Tibial nerve (tissue), 4 donors: ENCODE data around the gene PACSIN1. TPM values are rescaled to one million over a fixed set of nuclear protein-coding genes. Genes with fewer than 3 reads are reported as not detected.

Experiments
- DNase-seq, 2 donors: peaks; one replicate each; pipeline ENCODE4 v3.0.0-alpha.2; 2019; ENCODE audit warnings: low spot score in 2 of 2
- H3K27ac ChIP-seq, 4 donors: fragments of 200-600 bp; sonication (generic) in 3 of 4; one replicate each; pipeline ENCODE4 v1.5.1; 2017 to 2019; ENCODE audit warnings: mild to moderate bottlenecking in 1 of 4
- H3K27me3 ChIP-seq, 2 donors: fragments of 200-600 bp; sonication (generic) in 1 of 2; one replicate each; pipeline versions ENCODE4 v1.5.1 to v1.6.0; 2017 to 2019
- H3K36me3 ChIP-seq, 3 donors: fragments of 200-600 bp; sonication (generic); one replicate each; pipeline ENCODE4 v1.5.1; 2018 to 2019
- H3K4me1 ChIP-seq, 4 donors: fragments of 200-600 bp; sonication (generic) in 3 of 4; one replicate each; pipeline ENCODE4 v1.5.1; 2017 to 2019
- H3K4me3 ChIP-seq, 4 donors: fragments of 200-600 bp; sonication (generic) in 3 of 4; one replicate each; pipeline ENCODE4 v1.5.1; 2017 to 2019; ENCODE audit warnings: mild to moderate bottlenecking in 1 of 4, moderate library complexity in 1 of 4
- H3K9me3 ChIP-seq, 4 donors: fragments of 200-600 bp; sonication (generic) in 3 of 4; one replicate each; pipeline ENCODE4 v1.5.1; 2017 to 2019
- EP300 ChIP-seq, 2 donors: sonication (generic); formaldehyde crosslinking; IDR thresholded peaks; one replicate each; pipeline ENCODE4 v1.6.1; 2017; ENCODE audit warnings: antibody characterized with exemption in 2 of 2, mild to moderate bottlenecking in 1 of 2
- POLR2A ChIP-seq, 2 donors: fragments of 450-650 bp; IDR thresholded peaks; one replicate each; pipeline ENCODE4 v1.6.1; 2017; ENCODE audit warnings: antibody characterized with exemption in 2 of 2, mild to moderate bottlenecking in 2 of 2, moderate library complexity in 2 of 2
- WGBS, 2 donors: methylation state at CpG; one replicate each; pipeline ENCODE4 v1.1.5; 2018; 5-methylcytosine and 5-hydroxymethylcytosine counted together
- total RNA-seq, 4 donors: library from RNA; depleted of rRNA; stranded (reverse); fragments of >200 nt; gene quantifications; one replicate each; pipeline ENCODE4 v1.1.0, GENCODE V29; 2016
- TF ChIP-seq, protein P1 (sequence below), 5 experiments: fragments of 200-600 bp in 3 of 5; fragments of 450-650 bp in 2 of 5; sonication (generic) in 3 of 5; IDR thresholded peaks; one replicate each; pipeline ENCODE4 v1.5.1; 2016 to 2019; ENCODE audit warnings: antibody characterized with exemption in 5 of 5, mild to moderate bottlenecking in 3 of 5, moderate library complexity in 2 of 5

The PACSIN1 gene
- total RNA-seq, 4 donors from 2014 or later = 0.30 to 2.6 (median 0.42) TPM; not detected in 1

DNA sequence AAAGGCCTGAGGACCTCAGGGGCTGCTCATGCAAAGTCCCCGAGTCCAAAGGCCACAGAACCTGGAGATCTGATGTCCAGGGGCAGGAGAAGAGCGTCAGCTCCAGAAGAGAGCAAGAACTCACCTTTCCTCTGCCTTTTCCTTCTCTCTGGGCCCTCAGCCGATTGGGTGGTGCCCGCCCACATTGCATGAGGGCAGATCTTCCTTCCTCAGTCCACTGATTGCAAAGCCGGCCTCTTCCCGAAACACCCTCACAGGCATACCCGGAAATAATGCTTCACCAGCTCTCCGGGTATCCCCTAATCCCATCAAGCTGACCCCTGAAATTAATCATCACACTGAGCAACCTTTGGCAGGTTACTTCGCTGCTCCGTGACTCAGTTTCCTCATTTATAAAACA lies 56.9 kb downstream of the PACSIN1 start:
- H3K9me3 ChIP-seq = no peaks in the 10 kb centered on the region
- H3K4me3 ChIP-seq = no peak overlapping the region
- WGBS, 2 donors = 80% methylated on average over 9 to 10 of the region's 10 CpGs
- no peak overlapping the region for H3K27ac ChIP-seq
- peaks cover 0 to 15% (median 2%) of the 10 kb centered on the region in 4 donors for H3K4me1 ChIP-seq
- DNase-seq = no peak
- no peaks in the 10 kb centered on the region for H3K27me3 ChIP-seq
- TF ChIP-seq POLR2A (IDR thresholded peaks at IDR 0.05) (no peak), EP300 (IDR thresholded peaks at IDR 0.05) (no peak)
- TF ChIP-seq, protein P1, sequence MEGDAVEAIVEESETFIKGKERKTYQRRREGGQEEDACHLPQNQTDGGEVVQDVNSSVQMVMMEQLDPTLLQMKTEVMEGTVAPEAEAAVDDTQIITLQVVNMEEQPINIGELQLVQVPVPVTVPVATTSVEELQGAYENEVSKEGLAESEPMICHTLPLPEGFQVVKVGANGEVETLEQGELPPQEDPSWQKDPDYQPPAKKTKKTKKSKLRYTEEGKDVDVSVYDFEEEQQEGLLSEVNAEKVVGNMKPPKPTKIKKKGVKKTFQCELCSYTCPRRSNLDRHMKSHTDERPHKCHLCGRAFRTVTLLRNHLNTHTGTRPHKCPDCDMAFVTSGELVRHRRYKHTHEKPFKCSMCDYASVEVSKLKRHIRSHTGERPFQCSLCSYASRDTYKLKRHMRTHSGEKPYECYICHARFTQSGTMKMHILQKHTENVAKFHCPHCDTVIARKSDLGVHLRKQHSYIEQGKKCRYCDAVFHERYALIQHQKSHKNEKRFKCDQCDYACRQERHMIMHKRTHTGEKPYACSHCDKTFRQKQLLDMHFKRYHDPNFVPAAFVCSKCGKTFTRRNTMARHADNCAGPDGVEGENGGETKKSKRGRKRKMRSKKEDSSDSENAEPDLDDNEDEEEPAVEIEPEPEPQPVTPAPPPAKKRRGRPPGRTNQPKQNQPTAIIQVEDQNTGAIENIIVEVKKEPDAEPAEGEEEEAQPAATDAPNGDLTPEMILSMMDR (IDR thresholded peaks at IDR 0.05) = no peak
- H3K36me3 ChIP-seq = no peaks in the 10 kb centered on the region

GRCh38 chr6:34523441-34524206 lies 57.7 kb downstream of the PACSIN1 start:
- peaks cover 0 to 16% (median 2%) of the 10 kb centered on the region in 4 donors for H3K4me1 ChIP-seq
- no peaks in the 10 kb centered on the region for H3K9me3 ChIP-seq
- H3K27me3 ChIP-seq = no peaks in the 10 kb centered on the region
- TF ChIP-seq, protein P1 (IDR thresholded peaks at IDR 0.05) = no peak
- no peak for TF ChIP-seq EP300 (IDR thresholded peaks at IDR 0.05)
- TF ChIP-seq POLR2A (IDR thresholded peaks at IDR 0.05) = no peak
- H3K27ac ChIP-seq = no peak overlapping the region
- H3K4me3 ChIP-seq = no peak overlapping the region
- no peaks in the 10 kb centered on the region for H3K36me3 ChIP-seq
- DNase-seq = no peak
- 85 to 87% methylated on average over 6 to 8 of the region's 8 CpGs for WGBS, 2 donors

DNA sequence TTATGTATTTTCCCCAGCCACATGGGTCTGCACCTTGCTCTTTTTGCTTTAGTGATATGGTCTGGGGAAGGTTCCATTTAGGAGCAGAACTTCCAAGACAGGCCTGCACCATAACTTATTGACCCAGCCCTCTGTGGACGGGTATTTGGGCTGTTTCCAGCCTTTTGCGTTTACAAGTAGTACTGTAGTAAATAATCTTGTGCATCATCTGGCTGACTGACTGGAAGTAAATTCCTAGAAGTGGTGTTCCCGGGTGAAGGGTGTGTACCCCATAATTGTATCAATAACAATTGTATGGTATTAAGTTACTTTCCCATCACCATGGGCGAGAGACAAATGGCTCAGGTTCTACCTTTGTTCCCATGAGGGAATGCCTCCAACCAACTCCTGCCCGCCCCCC lies 58.6 kb downstream of the PACSIN1 start:
- TF ChIP-seq EP300 (IDR thresholded peaks at IDR 0.05) = no peak
- no peak for TF ChIP-seq POLR2A (IDR thresholded peaks at IDR 0.05)
- TF ChIP-seq, protein P1 (IDR thresholded peaks at IDR 0.05) = no peak
- WGBS, 2 donors = 73 to 74% methylated on average over 5 of the region's 5 CpGs
- DNase-seq = no peak
- H3K9me3 ChIP-seq = no peaks in the 10 kb centered on the region
- H3K4me3 ChIP-seq = no peak overlapping the region
- peaks cover 0 to 16% (median 2%) of the 10 kb centered on the region in 4 donors for H3K4me1 ChIP-seq
- no peaks in the 10 kb centered on the region for H3K27me3 ChIP-seq
- no peak overlapping the region for H3K27ac ChIP-seq
- no peaks in the 10 kb centered on the region for H3K36me3 ChIP-seq

DNA sequence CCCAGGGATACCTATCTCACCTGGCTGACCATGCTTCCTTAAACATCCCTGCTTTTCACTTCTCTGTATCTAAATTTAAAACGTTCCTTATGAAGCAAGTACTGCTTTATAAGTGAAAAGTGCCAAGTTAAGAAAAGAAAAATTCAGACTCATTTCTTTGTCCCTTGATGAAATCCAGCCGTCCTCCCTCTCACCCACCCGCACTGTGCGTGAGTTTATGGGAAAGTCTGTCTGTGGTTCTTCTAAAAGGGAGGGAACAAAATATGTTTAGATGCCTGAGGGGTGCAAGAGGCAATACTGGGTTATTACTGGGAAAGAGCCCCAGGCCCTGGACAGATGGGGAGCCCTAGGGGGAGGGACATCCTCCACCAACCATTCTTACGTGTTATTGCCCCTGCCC lies 59.1 kb downstream of the PACSIN1 start:
- Histone ChIP-seq H3K4me3 (no peak overlapping the region), H3K27ac (no peak overlapping the region), H3K9me3 (no peaks in the 10 kb centered on the region), H3K36me3 (no peaks in the 10 kb centered on the region), H3K27me3 (no peaks in the 10 kb centered on the region), H3K4me1 (peaks cover 0 to 16% (median 2%) of the 10 kb centered on the region in 4 donors)
- TF ChIP-seq, protein P1 (IDR thresholded peaks at IDR 0.05) = no peak
- TF ChIP-seq POLR2A (IDR thresholded peaks at IDR 0.05) (no peak), EP300 (IDR thresholded peaks at IDR 0.05) (no peak)
- WGBS, 2 donors = 78 to 80% methylated on average over 5 of the region's 5 CpGs
- DNase-seq = no peak

- no peak for DNase-seq
- Histone ChIP-seq H3K4me1 (peaks cover 0 to 16% (median 2%) of the 10 kb centered on the region in 4 donors), H3K27ac (peak overlapping the region in 1 of 4 donors; percentile 74), H3K27me3 (no peaks in the 10 kb centered on the region), H3K9me3 (no peaks in the 10 kb centered on the region), H3K36me3 (no peaks in the 10 kb centered on the region), H3K4me3 (no peak overlapping the region)
- WGBS, 2 donors = 88 to 89% methylated on average over 11 of the region's 13 CpGs
- TF ChIP-seq, protein P1 (IDR thresholded peaks at IDR 0.05) = no peak
- TF ChIP-seq POLR2A (IDR thresholded peaks at IDR 0.05) = no peak
- TF ChIP-seq EP300 (IDR thresholded peaks at IDR 0.05) = no peak
Measured at GRCh38 chr6:34525431-34526175, 59.7 kb downstream of the PACSIN1 start.
